DMS114 treated with DMSO at 0.1 percent for 48 hours (cell line): ENCODE data around the gene MYO18B.

Experiments
- DNase-seq: peaks from one replicate; lab custom pipeline; 2025; ENCODE audit not compliant: unreplicated experiment; lab: John Stamatoyannopoulos, UW

The MYO18B gene

GRCh38 chr22:25711491-25711890 is 30.5 kb upstream of the MYO18B start:
- no peak for DNase-seq

- DNase-seq, result no peak
Measured at GRCh38 chr22:25712661-25713400, 29.2 kb upstream of the MYO18B start.

DNA sequence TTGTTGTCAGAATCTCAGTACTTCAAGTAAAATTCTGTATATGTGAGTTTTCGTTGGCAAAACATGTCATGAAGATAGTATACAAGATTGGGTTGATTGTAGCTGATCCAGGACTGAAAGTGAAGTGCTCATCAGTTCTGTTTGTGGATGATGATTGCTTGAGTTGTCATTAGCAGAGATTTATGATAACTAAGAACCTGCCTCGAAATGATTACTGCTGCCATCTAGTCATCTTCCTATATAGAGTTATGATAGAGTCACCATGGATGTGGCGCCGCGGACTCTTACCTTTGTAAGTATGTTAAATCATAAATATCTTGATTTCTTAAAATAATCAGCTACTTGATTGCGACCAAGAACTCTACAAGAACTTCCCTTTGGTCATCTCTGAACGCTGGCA is 27.9 kb upstream of the MYO18B start:
- no peak for DNase-seq

DNA sequence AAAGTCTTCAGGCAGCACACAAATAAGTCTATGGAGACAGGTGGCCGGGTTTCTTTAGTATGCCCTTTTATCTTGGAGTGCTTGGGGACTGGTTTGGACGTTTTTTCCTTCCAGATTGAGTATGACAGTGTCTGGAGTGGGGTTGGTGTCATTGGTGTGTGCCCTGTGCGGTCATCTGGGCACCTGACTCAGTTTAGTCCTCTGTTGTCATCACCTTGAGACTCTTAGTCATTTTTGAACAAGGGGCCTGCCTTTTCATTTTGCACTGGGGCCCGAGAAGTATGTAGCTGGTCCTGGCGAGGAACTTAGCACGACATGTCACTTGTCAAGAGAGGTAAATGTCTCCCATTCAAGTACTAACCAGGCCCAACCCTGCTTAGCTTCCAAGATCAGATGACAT is 27.2 kb upstream of the MYO18B start:
- DNase-seq, result no peak

- DNase-seq, result no peak
Measured at GRCh38 chr22:25716637-25717036, 25.4 kb upstream of the MYO18B start.

- DNase-seq, result no peak
Measured at GRCh38 chr22:25718135-25718840, 23.7 kb upstream of the MYO18B start.

GRCh38 chr22:25722223-25722622 is 19.8 kb upstream of the MYO18B start:
- no peak for DNase-seq

GRCh38 chr22:25722626-25723025 is 19.4 kb upstream of the MYO18B start:
- no peak for DNase-seq

DNA sequence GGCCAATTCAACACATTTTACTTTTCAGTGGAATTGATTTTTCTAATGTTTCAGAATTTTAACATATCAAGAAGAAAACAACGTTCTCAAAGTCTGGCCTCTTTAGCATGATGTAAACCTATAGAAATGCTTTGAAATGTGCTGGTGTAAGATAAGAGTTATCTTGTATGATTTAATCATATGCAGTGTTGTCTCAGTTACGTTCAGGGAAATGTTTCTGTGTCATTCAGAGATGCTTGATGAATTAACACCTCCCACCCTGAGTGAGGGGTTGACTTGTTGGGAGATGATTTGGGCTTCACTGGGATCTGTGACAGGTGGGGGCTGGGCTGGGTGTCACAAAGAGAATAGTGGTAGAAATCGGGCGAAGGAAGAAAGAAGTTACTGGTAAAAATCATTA is 15.7 kb upstream of the MYO18B start:
- no peak for DNase-seq

GRCh38 chr22:25728071-25728470 is 13.9 kb upstream of the MYO18B start:
- DNase-seq, result no peak

DNA sequence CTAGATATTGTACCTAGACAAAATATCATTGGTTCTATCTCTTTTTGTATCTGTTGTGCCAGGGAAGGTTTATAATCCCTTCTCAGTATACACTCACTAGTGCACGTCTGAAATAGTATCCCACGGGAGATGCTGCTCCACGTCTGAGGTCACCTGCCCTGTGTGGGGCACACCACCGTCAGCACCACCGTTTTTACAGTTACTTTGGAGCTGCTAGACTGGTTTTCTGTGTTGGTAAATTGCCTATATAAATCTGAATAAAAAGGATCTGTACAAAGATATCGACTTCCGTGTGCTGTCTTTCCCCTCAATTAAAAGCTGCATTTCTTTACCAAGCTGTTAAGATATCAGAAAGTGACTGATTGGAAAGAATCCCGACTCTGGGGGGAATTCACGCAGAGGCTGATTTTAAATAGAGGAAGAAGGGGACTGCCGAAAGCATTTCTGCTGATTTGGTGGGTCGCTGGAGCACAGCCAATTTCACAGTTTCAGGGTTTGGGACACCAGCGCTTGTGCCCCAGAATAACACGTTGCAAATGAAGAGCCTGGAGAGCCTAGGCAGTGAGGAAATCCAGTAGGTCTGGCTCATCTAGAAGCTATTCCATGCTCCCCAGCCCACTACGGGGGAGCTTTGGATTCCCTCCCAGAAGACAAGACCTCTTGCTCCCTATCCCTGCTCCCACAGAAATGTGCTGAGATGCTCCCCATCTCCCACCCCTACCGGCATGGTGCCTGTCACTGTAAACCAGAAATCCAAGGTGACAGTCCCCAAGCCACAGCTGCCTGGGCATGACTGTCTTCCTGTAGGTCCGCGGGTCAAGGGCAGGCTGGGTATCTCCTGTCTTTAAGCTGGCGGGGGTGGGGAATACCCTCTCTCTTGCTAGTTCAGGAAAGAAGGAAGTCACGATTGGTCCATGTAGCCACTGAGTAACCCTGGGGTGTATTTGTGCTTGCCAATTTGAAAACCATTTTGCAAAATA is 12.7 kb upstream of the MYO18B start:
- DNase-seq, result no peak

DNA sequence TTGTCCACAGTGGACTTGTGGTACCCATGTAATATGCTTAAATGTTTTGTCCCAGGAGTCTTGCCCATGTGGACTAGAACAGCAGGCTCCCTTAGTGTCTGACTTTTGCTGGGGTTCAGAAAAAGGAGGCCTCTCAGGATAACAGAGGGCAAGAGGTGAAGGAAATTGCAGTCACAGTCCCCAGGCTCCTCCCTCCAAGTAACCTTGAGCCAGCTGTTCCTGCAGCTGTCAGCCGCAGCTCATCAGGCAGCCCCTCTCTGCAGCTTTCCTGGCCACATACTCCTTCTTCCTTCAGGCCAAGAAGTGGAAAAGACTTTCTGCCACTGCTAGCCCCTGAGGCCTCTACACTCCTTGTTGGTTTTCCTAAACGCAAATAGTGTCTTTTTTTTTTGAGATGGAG is 6.3 kb upstream of the MYO18B start:
- no peak for DNase-seq

GRCh38 chr22:25736378-25737011 is 5.5 kb upstream of the MYO18B start:
- DNase-seq, result no peak

GRCh38 chr22:25739659-25740344 is 2.2 kb upstream of the MYO18B start:
- no peak for DNase-seq

DNA sequence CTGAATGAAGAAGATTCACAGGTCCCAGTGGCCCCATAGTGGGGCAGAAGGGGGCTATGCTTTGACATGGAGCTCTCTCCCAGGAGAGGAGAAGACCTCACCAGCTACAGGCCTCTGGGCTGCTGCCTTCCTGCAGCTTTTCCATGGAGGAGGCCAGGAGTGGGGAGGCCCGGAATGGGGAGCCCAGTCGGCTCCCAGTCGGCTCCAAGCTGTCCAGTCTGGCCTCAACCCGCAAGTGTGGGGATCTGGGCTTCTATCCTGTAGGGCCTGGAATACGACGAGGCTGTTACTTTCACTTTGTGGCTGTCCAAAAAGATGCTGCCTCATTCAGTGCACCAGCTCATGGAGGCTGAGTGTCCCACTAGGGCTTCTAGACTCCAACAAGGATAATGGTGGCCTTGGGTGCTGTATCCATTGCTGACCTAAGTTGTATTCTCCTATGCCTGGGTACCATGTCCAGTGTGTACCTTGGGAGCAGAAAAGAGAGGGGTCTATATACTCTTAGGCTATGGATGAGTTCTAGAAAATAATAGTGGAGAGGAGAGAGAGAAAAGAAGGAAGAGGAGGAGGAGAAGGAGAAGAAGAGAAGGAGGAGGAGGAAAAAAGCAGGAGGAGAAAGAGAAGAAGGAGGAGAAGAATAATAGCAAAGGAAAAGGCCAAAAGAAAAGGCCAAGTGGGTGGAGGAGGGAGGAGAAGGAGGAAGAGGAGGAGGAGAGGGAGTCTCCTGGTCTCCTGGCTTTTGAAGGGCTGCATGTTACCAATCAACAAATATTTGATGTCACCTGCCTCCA is 1.1 kb downstream of the MYO18B start:
- DNase-seq, result no peak

GRCh38 chr22:25744694-25745093 is 2.7 kb downstream of the MYO18B start:
- no peak for DNase-seq

DNA sequence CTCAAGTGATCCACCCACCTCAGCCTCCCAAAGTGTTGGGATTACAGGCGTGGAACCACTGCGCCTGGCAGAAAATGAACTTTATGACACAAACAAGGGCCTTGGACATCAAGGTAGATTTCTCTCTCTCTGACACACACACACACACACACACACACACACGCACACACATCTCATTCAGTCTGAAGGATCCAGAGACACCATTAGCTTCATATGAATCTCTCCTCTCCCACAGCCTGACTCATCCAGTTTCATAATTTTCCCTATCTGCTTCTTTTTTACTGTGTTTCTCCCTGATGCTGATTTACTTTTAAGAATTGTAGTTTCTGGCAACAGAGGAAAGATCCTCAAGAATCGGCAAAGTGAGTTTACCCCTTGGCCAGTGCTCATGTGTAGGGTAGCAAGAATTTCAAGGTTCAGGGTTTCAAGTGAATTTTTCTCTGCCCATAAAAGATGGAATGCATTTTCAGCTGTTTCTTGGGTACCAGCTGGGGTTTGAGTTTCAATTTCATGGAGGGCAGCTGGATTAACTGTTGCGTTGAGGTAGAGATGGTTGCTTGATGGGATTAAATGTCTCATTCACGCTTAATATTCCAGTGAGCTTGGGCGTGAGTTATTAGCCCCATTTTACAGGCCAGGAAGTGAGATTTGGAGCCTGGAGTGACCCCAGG is 3.5 kb downstream of the MYO18B start:
- DNase-seq, result no peak

DNA sequence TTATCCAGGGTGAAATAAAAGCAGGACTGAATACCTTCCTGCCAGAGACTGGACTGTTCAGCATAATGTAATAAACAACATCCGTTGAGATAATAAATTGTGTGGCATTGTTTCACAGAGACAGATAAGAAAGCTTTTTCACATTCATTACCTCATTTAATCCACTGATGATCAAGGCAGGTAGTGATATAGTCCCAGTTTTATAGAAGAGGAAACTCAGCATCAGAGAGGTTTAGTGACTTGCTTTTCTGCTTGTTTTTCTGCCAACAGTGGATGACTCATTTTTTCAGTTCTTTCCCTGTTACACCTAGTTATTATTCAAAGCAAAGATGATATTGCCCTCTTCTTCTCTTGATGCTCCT is 4.0 kb downstream of the MYO18B start:
- no peak for DNase-seq

GRCh38 chr22:25747245-25747944 is 5.4 kb downstream of the MYO18B start:
- DNase-seq, result no peak
